HL-60 (cell line): ENCODE measurements around the gene MARK2.

Source experiments
- GABPA ChIP-seq: IDR thresholded peaks from 2 replicates; pipeline ENCODE4 v1.6.1; 2012; ENCODE audit warnings: low read depth
- POLR2AphosphoS5 ChIP-seq: IDR thresholded peaks from 2 replicates; pipeline ENCODE4 v1.6.1; 2012; ENCODE audit warnings: low read depth
- SPI1 ChIP-seq: IDR thresholded peaks from 2 replicates; pipeline ENCODE4 v1.6.1; 2012; ENCODE audit warnings: low read depth, mild to moderate bottlenecking, borderline replicate concordance
- TF ChIP-seq, protein P1 (sequence below): IDR thresholded peaks from 2 replicates; pipeline ENCODE4 v1.6.1; 2012; ENCODE audit warnings: low read depth; ENCODE audit not compliant: insufficient replicate concordance
- TF ChIP-seq, protein P2 (sequence below): IDR thresholded peaks from one replicate; pipeline ENCODE4 v1.5.1; 2011; ENCODE audit warnings: low read length, control low read depth, inconsistent platforms; ENCODE audit not compliant: insufficient read depth

DNA sequence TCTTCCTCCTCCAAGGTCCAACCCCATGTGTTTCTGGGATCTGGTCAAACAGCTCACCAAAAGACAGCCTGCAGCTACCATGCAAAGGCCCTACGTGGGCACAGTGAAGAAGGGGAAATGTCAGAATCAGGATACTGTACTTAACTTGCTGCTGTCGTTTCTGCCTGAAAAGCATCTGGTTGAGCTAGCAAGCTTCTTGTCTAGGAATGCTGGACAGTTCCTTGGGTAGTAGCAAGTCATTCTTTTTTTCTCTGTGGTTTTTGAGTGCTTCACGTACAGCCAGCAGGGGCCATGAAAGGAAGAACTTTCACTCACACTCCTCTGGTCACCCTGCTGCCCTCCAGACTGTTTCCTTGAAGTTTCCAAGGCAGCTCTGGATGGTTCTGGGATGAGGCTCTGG lies 53.3 kb downstream of the MARK2 start:
- TF ChIP-seq, protein P1, sequence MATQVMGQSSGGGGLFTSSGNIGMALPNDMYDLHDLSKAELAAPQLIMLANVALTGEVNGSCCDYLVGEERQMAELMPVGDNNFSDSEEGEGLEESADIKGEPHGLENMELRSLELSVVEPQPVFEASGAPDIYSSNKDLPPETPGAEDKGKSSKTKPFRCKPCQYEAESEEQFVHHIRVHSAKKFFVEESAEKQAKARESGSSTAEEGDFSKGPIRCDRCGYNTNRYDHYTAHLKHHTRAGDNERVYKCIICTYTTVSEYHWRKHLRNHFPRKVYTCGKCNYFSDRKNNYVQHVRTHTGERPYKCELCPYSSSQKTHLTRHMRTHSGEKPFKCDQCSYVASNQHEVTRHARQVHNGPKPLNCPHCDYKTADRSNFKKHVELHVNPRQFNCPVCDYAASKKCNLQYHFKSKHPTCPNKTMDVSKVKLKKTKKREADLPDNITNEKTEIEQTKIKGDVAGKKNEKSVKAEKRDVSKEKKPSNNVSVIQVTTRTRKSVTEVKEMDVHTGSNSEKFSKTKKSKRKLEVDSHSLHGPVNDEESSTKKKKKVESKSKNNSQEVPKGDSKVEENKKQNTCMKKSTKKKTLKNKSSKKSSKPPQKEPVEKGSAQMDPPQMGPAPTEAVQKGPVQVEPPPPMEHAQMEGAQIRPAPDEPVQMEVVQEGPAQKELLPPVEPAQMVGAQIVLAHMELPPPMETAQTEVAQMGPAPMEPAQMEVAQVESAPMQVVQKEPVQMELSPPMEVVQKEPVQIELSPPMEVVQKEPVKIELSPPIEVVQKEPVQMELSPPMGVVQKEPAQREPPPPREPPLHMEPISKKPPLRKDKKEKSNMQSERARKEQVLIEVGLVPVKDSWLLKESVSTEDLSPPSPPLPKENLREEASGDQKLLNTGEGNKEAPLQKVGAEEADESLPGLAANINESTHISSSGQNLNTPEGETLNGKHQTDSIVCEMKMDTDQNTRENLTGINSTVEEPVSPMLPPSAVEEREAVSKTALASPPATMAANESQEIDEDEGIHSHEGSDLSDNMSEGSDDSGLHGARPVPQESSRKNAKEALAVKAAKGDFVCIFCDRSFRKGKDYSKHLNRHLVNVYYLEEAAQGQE, result peak; percentile 92
- TF ChIP-seq, protein P2, sequence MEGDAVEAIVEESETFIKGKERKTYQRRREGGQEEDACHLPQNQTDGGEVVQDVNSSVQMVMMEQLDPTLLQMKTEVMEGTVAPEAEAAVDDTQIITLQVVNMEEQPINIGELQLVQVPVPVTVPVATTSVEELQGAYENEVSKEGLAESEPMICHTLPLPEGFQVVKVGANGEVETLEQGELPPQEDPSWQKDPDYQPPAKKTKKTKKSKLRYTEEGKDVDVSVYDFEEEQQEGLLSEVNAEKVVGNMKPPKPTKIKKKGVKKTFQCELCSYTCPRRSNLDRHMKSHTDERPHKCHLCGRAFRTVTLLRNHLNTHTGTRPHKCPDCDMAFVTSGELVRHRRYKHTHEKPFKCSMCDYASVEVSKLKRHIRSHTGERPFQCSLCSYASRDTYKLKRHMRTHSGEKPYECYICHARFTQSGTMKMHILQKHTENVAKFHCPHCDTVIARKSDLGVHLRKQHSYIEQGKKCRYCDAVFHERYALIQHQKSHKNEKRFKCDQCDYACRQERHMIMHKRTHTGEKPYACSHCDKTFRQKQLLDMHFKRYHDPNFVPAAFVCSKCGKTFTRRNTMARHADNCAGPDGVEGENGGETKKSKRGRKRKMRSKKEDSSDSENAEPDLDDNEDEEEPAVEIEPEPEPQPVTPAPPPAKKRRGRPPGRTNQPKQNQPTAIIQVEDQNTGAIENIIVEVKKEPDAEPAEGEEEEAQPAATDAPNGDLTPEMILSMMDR, result no peak
- no peak for TF ChIP-seq POLR2AphosphoS5
- TF ChIP-seq GABPA, result no peak
- TF ChIP-seq SPI1, result no peak
